ENCODE measurements around the gene SH3PXD2B.
"Not testable (repeated sequence)": the region's sequence is repeated elsewhere in the genome, so short reads cannot be mapped to it uniquely, and the experiment has no call there.

SH3PXD2B gene

GRCh38 chr5:172485511-172486202 is 31.3 kb upstream of the SH3PXD2B start:
- no peak for DNase-seq

- no peak for DNase-seq
Measured at GRCh38 chr5:172484664-172485063, 30.3 kb upstream of the SH3PXD2B start.

GRCh38 chr5:172482156-172483020 is 28.1 kb upstream of the SH3PXD2B start:
- DNase-seq = no peak

GRCh38 chr5:172481011-172481800 is 26.9 kb upstream of the SH3PXD2B start:
- DNase-seq = no peak

- no peak for DNase-seq
Measured at GRCh38 chr5:172479784-172480115, 25.4 kb upstream of the SH3PXD2B start.

GRCh38 chr5:172479034-172479783 is 24.9 kb upstream of the SH3PXD2B start:
- peak; percentile 92 for DNase-seq

GRCh38 chr5:172478695-172479033 is 24.3 kb upstream of the SH3PXD2B start:
- DNase-seq = not testable (repeated sequence)

- DNase-seq = no peak
Measured at GRCh38 chr5:172478256-172478655, 23.9 kb upstream of the SH3PXD2B start.

GRCh38 chr5:172477466-172477865 is 23.1 kb upstream of the SH3PXD2B start:
- no peak for DNase-seq

GRCh38 chr5:172474293-172474692 is 20.0 kb upstream of the SH3PXD2B start:
- no peak for DNase-seq

- DNase-seq = no peak
Measured at GRCh38 chr5:172473427-172473826, 19.1 kb upstream of the SH3PXD2B start.

GRCh38 chr5:172469697-172470096 is 15.4 kb upstream of the SH3PXD2B start:
- no peak for DNase-seq

- DNase-seq = no peak
Measured at GRCh38 chr5:172466062-172466461, 11.7 kb upstream of the SH3PXD2B start.

GRCh38 chr5:172463031-172463430 is 8.7 kb upstream of the SH3PXD2B start:
- DNase-seq = no peak

- no peak for DNase-seq
Measured at GRCh38 chr5:172459783-172460165, 5.4 kb upstream of the SH3PXD2B start.

GRCh38 chr5:172458976-172459782 is 4.9 kb upstream of the SH3PXD2B start:
- no peak for DNase-seq

- no peak for DNase-seq
Measured at GRCh38 chr5:172456076-172456722, 1.9 kb upstream of the SH3PXD2B start.

- DNase-seq = no peak
Measured at GRCh38 chr5:172455511-172456061, 1.3 kb upstream of the SH3PXD2B start.

GRCh38 chr5:172455087-172455381 is 709 bp upstream of the SH3PXD2B start:
- DNase-seq = no peak

GRCh38 chr5:172453986-172454357 is 353 bp downstream of the SH3PXD2B start:
- no peak for DNase-seq

GRCh38 chr5:172453206-172453985 is 929 bp downstream of the SH3PXD2B start:
- no peak for DNase-seq
